ENCODE data around the gene JMJD8. TPM values are rescaled to one million over a fixed set of nuclear protein-coding genes. Genes with fewer than 3 reads are reported as not detected.

Gene JMJD8
- total and polyA plus RNA-seq, 9 donors, result 10.2 to 73.9 (median 56.8) TPM

GRCh38 chr16:648781-649589 is 35.1 kb downstream of the JMJD8 start, which contains the start of gene WDR90:
Gene WDR90 (plus strand): TSS chr16:649365. CDS start chr16:649417, 52 bp downstream.
- TF ChIP-seq CTCF (IDR thresholded peaks at IDR 0.05) (no peak), POLR2A (IDR thresholded peaks at IDR 0.05) (peak; percentile 73), EP300 (IDR thresholded peaks at IDR 0.05) (no peak)
- intact Hi-C loops (cut with DNase I), result no loop called here
- Histone ChIP-seq H3K36me3 (no peaks in the 10 kb centered on the region), H3K4me3 (peak within 1 kb of the TSS; percentile 71), H3K9me3 (no peaks in the 10 kb centered on the region), H3K27ac (peak within 1 kb of the TSS; percentile 48 to 93), H3K27me3 (no peaks in the 10 kb centered on the region), H3K4me1 (ENCODE audit: insufficient read depth) (peaks cover 12% of the 10 kb centered on the region)
- peak; percentile 91 to 97 (median 94) for DNase-seq
- 1 to 2% (median 2%) methylated on average over 76 to 91 of the region's 91 CpGs for WGBS, 3 donors

GRCh38 chr16:648071-648780 is 35.9 kb downstream of the JMJD8 start:
- H3K4me1 ChIP-seq (ENCODE audit: insufficient read depth), result peaks cover 15% of the 10 kb centered on the region
- 37 to 44% (median 38%) methylated on average over 23 to 24 of the region's 24 CpGs for WGBS, 3 donors
- intact Hi-C loops (cut with DNase I), result no loop called here

GRCh38 chr16:647173-647902 is 36.8 kb downstream of the JMJD8 start:
- DNase-seq, result no peak
- TF ChIP-seq CTCF (IDR thresholded peaks at IDR 0.05) (no peak), EP300 (IDR thresholded peaks at IDR 0.05) (no peak), POLR2A (IDR thresholded peaks at IDR 0.05) (no peak)
- Histone ChIP-seq H3K36me3 (no peaks in the 10 kb centered on the region), H3K27ac (no peak overlapping the region), H3K4me1 (ENCODE audit: insufficient read depth) (peaks cover 22% of the 10 kb centered on the region), H3K4me3 (no peak overlapping the region), H3K9me3 (no peaks in the 10 kb centered on the region), H3K27me3 (no peaks in the 10 kb centered on the region)
- intact Hi-C loops (cut with DNase I), result no loop called here
- WGBS, 3 donors, result 74 to 86% (median 77%) methylated on average over 24 to 25 of the region's 25 CpGs

More at GRCh38 chr16:648071-648780, 35.9 kb downstream of the JMJD8 start:
- H3K4me3 ChIP-seq, result peak overlapping the region; percentile 71
- no peaks in the 10 kb centered on the region for H3K27me3 ChIP-seq
- peak overlapping the region in 1 of 2 donors; percentile 93 for H3K27ac ChIP-seq
- no peaks in the 10 kb centered on the region for H3K9me3 ChIP-seq
- no peak for DNase-seq
- H3K36me3 ChIP-seq, result no peaks in the 10 kb centered on the region
- TF ChIP-seq POLR2A (IDR thresholded peaks at IDR 0.05) (no peak), EP300 (IDR thresholded peaks at IDR 0.05) (no peak), CTCF (IDR thresholded peaks at IDR 0.05) (no peak)

GRCh38 chr16:646679-647172 is 37.4 kb downstream of the JMJD8 start:
- H3K27me3 ChIP-seq, result no peaks in the 10 kb centered on the region
- H3K4me1 ChIP-seq (ENCODE audit: insufficient read depth), result peaks cover 22% of the 10 kb centered on the region
- WGBS, 3 donors, result 66 to 76% (median 75%) methylated on average over 20 to 22 of the region's 22 CpGs
- peak overlapping the region in 1 of 2 donors; percentile 48 for H3K27ac ChIP-seq
- no peak for DNase-seq
- H3K9me3 ChIP-seq, result no peaks in the 10 kb centered on the region
- intact Hi-C loops (cut with DNase I), result no loop called here
- no peak for TF ChIP-seq EP300 (IDR thresholded peaks at IDR 0.05)
- TF ChIP-seq CTCF (IDR thresholded peaks at IDR 0.05), result no peak
- no peak for TF ChIP-seq POLR2A (IDR thresholded peaks at IDR 0.05)
- no peaks in the 10 kb centered on the region for H3K36me3 ChIP-seq
- H3K4me3 ChIP-seq, result no peak overlapping the region

Measured in ovary (tissue), 9 donors.